ENCODE measurements around the gene TMEM250. TPM values are rescaled to one million over a fixed set of nuclear protein-coding genes. Genes with fewer than 3 reads are reported as not detected.

TMEM250 gene
- polyA plus RNA-seq, 1 donor, result 27.2 TPM

- DNase-seq, result no peak
Observed at GRCh38 chr9:136093995-136094881, 24.4 kb downstream of the TMEM250 start.

GRCh38 chr9:136093346-136093986 is 25.2 kb downstream of the TMEM250 start:
- DNase-seq, result no peak

GRCh38 chr9:136092741-136093140 is 25.9 kb downstream of the TMEM250 start:
- no peak for DNase-seq

GRCh38 chr9:136092353-136092650 is 26.4 kb downstream of the TMEM250 start:
- no peak for DNase-seq

GRCh38 chr9:136091582-136092352 is 26.9 kb downstream of the TMEM250 start:
- DNase-seq, result no peak

GRCh38 chr9:136090768-136091581 is 27.7 kb downstream of the TMEM250 start:
- DNase-seq, result no peak

GRCh38 chr9:136090056-136090735 is 28.5 kb downstream of the TMEM250 start:
- no peak for DNase-seq

GRCh38 chr9:136089697-136090045 is 29.0 kb downstream of the TMEM250 start:
- DNase-seq, result no peak

GRCh38 chr9:136088939-136089696 is 29.6 kb downstream of the TMEM250 start:
- no peak for DNase-seq

GRCh38 chr9:136088481-136088938 is 30.2 kb downstream of the TMEM250 start:
- DNase-seq, result no peak

GRCh38 chr9:136087741-136088480 is 30.8 kb downstream of the TMEM250 start:
- DNase-seq, result no peak

- DNase-seq, result no peak
Observed at GRCh38 chr9:136086951-136087740, 31.5 kb downstream of the TMEM250 start.

- no peak for DNase-seq
Observed at GRCh38 chr9:136086213-136086881, 32.3 kb downstream of the TMEM250 start.

GRCh38 chr9:136085815-136086212 is 32.9 kb downstream of the TMEM250 start:
- DNase-seq, result no peak

- DNase-seq, result no peak
Observed at GRCh38 chr9:136084063-136084944, 34.4 kb downstream of the TMEM250 start.

GRCh38 chr9:136083558-136084062 is 35.1 kb downstream of the TMEM250 start:
- no peak for DNase-seq
